ENCODE measurements around the gene MREG.

Gene MREG

DNA sequence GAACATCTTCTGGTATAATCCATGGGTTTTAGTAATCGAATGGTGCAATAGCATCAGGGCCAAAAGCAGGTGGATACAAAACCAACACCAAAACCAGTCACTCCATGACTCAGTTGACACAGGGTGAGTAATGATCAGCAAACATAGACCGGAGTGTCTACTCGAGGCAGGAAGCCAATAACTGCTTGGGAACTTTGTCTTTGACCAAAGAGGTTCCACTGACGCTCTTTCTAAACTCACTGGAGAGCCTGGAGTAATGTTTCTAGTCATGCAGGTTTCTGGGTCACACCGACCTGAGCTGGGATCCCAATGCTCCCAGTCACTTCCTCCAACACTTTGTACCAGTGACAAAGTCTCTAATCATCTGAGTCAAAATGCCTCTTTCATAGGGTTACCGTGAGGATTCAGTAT is 30.9 kb downstream of the MREG start:
- TF ChIP-seq TAF1 (IDR thresholded peaks at IDR 0.05; ENCODE audit: borderline replicate concordance, insufficient read depth, low read length) (no peak), SIN3A (IDR thresholded peaks at IDR 0.05; ENCODE audit: borderline replicate concordance, insufficient read depth, low read length) (no peak), POLR2AphosphoS5 (IDR thresholded peaks at IDR 0.05; ENCODE audit: low read depth, low read length) (no peak), REST (IDR thresholded peaks at IDR 0.05; ENCODE audit: insufficient read depth in 1 of 2, low read depth in 2 of 2, low read length in 2 of 2) (no peak), FOXP2 (optimal IDR thresholded peaks at IDR 0.05; ENCODE audit: borderline replicate concordance, extremely low read depth, extremely low read length, insufficient read depth) (no peak)

- TF ChIP-seq REST (IDR thresholded peaks at IDR 0.05; ENCODE audit: insufficient read depth in 1 of 2, low read depth in 2 of 2, low read length in 2 of 2) (no peak), TAF1 (IDR thresholded peaks at IDR 0.05; ENCODE audit: borderline replicate concordance, insufficient read depth, low read length) (no peak), POLR2AphosphoS5 (IDR thresholded peaks at IDR 0.05; ENCODE audit: low read depth, low read length) (no peak), FOXP2 (optimal IDR thresholded peaks at IDR 0.05; ENCODE audit: borderline replicate concordance, extremely low read depth, extremely low read length, insufficient read depth) (no peak), SIN3A (IDR thresholded peaks at IDR 0.05; ENCODE audit: borderline replicate concordance, insufficient read depth, low read length) (no peak)
These were observed 32.2 kb downstream of the MREG start for GRCh38 chr2:215981115-215981514.

DNA sequence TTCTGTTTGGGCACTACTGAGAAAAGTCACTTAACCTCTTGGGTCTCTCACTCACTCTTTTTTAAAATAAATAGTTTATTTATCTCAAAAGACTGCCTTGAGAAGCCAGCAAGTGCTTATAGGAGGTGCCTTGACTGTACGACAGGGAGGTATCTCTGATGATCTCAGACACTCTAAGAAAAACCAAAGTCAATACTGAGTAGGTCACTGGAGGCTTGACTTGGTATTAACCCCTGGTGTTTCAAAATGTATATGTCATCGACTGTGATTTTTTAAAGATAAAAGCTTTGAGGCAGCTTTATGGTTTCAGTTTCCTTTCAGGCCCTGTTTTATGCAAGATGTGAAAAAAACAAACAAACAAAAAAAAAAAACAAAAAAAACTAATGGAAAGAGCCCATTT is 33.7 kb downstream of the MREG start:
- TF ChIP-seq REST (IDR thresholded peaks at IDR 0.05; ENCODE audit: insufficient read depth in 1 of 2, low read depth in 2 of 2, low read length in 2 of 2), result no peak
- TF ChIP-seq FOXP2 (optimal IDR thresholded peaks at IDR 0.05; ENCODE audit: borderline replicate concordance, extremely low read depth, extremely low read length, insufficient read depth), result no peak
- TF ChIP-seq SIN3A (IDR thresholded peaks at IDR 0.05; ENCODE audit: borderline replicate concordance, insufficient read depth, low read length), result no peak
- TF ChIP-seq TAF1 (IDR thresholded peaks at IDR 0.05; ENCODE audit: borderline replicate concordance, insufficient read depth, low read length), result no peak
- TF ChIP-seq POLR2AphosphoS5 (IDR thresholded peaks at IDR 0.05; ENCODE audit: low read depth, low read length), result no peak

GRCh38 chr2:215974700-215975429 is 38.5 kb downstream of the MREG start:
- TF ChIP-seq REST (IDR thresholded peaks at IDR 0.05; ENCODE audit: insufficient read depth in 1 of 2, low read depth in 2 of 2, low read length in 2 of 2) (no peak), FOXP2 (optimal IDR thresholded peaks at IDR 0.05; ENCODE audit: borderline replicate concordance, extremely low read depth, extremely low read length, insufficient read depth) (no peak), TAF1 (IDR thresholded peaks at IDR 0.05; ENCODE audit: borderline replicate concordance, insufficient read depth, low read length) (no peak), SIN3A (IDR thresholded peaks at IDR 0.05; ENCODE audit: borderline replicate concordance, insufficient read depth, low read length) (no peak), POLR2AphosphoS5 (IDR thresholded peaks at IDR 0.05; ENCODE audit: low read depth, low read length) (no peak)

Data from PFSK-1 (cell line).